Cardiac muscle cell (in vitro differentiated cells and primary cell): ENCODE data around the gene CCDC27. TPM values are rescaled to one million over a fixed set of nuclear protein-coding genes. Genes with fewer than 3 reads are reported as not detected.

ENCODE experiments used
- DNase-seq, 2 donors: peaks; one replicate each; pipeline versions ENCODE4 v3.0.0 to v3.0.0-alpha.2; 2010 to 2017; ENCODE audit warnings: low read depth in 1 of 2, low spot score in 1 of 2
- H3K27ac ChIP-seq: fragments of 200-600 bp; sonication (generic); 2 replicates; pipeline ENCODE4 v1.5.1; 2016
- H3K27me3 ChIP-seq: fragments of 200-600 bp; sonication (generic); 2 replicates; pipeline ENCODE4 v1.6.0; 2016; ENCODE audit warnings: control low read depth
- H3K36me3 ChIP-seq: fragments of 200-600 bp; sonication (generic); 2 replicates; pipeline ENCODE4 v1.5.1; 2016; ENCODE audit warnings: control low read depth
- H3K4me1 ChIP-seq: fragments of 200-600 bp; sonication (generic); 2 replicates; pipeline ENCODE4 v1.8.1; 2017; ENCODE audit warnings: low read depth, mild to moderate bottlenecking, mixed run types
- H3K4me3 ChIP-seq: fragments of 200-600 bp; sonication (generic); 2 replicates; pipeline ENCODE4 v1.5.1; 2016; ENCODE audit warnings: mild to moderate bottlenecking
- H3K9me3 ChIP-seq: fragments of 200-600 bp; sonication (generic); 2 replicates; pipeline ENCODE4 v1.5.1; 2017; ENCODE audit warnings: low read depth, mild to moderate bottlenecking, control low read depth
- CTCF ChIP-seq: IDR thresholded peaks from 2 replicates; pipeline ENCODE4 v1.5.1; 2012; ENCODE audit warnings: low read depth, mild to moderate bottlenecking, low read length
- polyA plus RNA-seq: library from polyadenylated mRNA; unstranded; fragments of >200 nt; fragmentation: Nextera tagmentation; extraction: Ambion mirVana; gene quantifications from 2 replicates; pipeline ENCODE4 v1.2.1, GENCODE V29; 2016
- total RNA-seq: library from RNA; depleted of rRNA; stranded (reverse); fragments of >200 nt; gene quantifications from 2 replicates; pipeline ENCODE4 v1.2.3, GENCODE V29; 2016

CCDC27 gene
- total and polyA plus RNA-seq, 2 experiments from 2014 or later = 0.09 to 0.71 TPM

- no peaks in the 10 kb centered on the region for H3K4me1 ChIP-seq
- H3K27ac ChIP-seq = no peak overlapping the region
- no peak for TF ChIP-seq CTCF
- no peaks in the 10 kb centered on the region for H3K36me3 ChIP-seq
- H3K4me3 ChIP-seq = no peak overlapping the region
- DNase-seq = no peak
- no peaks in the 10 kb centered on the region for H3K9me3 ChIP-seq
- H3K27me3 ChIP-seq = peaks cover 3% of the 10 kb centered on the region
These were observed 11.3 kb downstream of the CCDC27 start for GRCh38 chr1:3763351-3764125.

GRCh38 chr1:3767328-3767925, 15.2 kb downstream of the CCDC27 start:
- Histone ChIP-seq H3K9me3 (no peaks in the 10 kb centered on the region), H3K4me1 (peaks cover 11% of the 10 kb centered on the region), H3K27me3 (no peaks in the 10 kb centered on the region), H3K36me3 (no peaks in the 10 kb centered on the region), H3K4me3 (no peak overlapping the region), H3K27ac (no peak overlapping the region)
- no peak for TF ChIP-seq CTCF
- no peak for DNase-seq

- H3K27ac ChIP-seq = no peak overlapping the region
- no peak for DNase-seq
- no peaks in the 10 kb centered on the region for H3K27me3 ChIP-seq
- no peak for TF ChIP-seq CTCF
- peaks cover 18% of the 10 kb centered on the region for H3K4me1 ChIP-seq
- H3K9me3 ChIP-seq = no peaks in the 10 kb centered on the region
- H3K36me3 ChIP-seq = no peaks in the 10 kb centered on the region
- H3K4me3 ChIP-seq = no peak overlapping the region
These were observed 16.7 kb downstream of the CCDC27 start for GRCh38 chr1:3768811-3769390.

- Histone ChIP-seq H3K9me3 (no peaks in the 10 kb centered on the region), H3K27me3 (no peaks in the 10 kb centered on the region)
- no peak for DNase-seq
These were observed 18.0 kb downstream of the CCDC27 start for GRCh38 chr1:3770047-3770765.

More at GRCh38 chr1:3770047-3770765, 18.0 kb downstream of the CCDC27 start:
- no peaks in the 10 kb centered on the region for H3K36me3 ChIP-seq
- TF ChIP-seq CTCF = no peak
- H3K4me1 ChIP-seq = peaks cover 30% of the 10 kb centered on the region
- no peak overlapping the region for H3K4me3 ChIP-seq
- H3K27ac ChIP-seq = no peak overlapping the region
